Loucy (cell line): ENCODE data around the gene MSI1.

Source experiments
- EZH2phosphoT487 ChIP-seq: fragments of 200-600 bp; IDR thresholded peaks from 2 replicates; pipeline ENCODE4 v1.6.1; 2018; ENCODE audit warnings: antibody characterized with exemption, mild to moderate bottlenecking, moderate library complexity, borderline replicate concordance
- TF ChIP-seq, protein P1 (sequence below): fragments of 200-600 bp; sonication (generic); conservative IDR thresholded peaks from 2 replicates; pipeline ENCODE4 v1.5.1; 2014; ENCODE audit warnings: mild to moderate bottlenecking, antibody characterized with exemption, low read length

GRCh38 chr12:120353556-120354317 is 15.2 kb downstream of the MSI1 start:
- TF ChIP-seq, protein P1, sequence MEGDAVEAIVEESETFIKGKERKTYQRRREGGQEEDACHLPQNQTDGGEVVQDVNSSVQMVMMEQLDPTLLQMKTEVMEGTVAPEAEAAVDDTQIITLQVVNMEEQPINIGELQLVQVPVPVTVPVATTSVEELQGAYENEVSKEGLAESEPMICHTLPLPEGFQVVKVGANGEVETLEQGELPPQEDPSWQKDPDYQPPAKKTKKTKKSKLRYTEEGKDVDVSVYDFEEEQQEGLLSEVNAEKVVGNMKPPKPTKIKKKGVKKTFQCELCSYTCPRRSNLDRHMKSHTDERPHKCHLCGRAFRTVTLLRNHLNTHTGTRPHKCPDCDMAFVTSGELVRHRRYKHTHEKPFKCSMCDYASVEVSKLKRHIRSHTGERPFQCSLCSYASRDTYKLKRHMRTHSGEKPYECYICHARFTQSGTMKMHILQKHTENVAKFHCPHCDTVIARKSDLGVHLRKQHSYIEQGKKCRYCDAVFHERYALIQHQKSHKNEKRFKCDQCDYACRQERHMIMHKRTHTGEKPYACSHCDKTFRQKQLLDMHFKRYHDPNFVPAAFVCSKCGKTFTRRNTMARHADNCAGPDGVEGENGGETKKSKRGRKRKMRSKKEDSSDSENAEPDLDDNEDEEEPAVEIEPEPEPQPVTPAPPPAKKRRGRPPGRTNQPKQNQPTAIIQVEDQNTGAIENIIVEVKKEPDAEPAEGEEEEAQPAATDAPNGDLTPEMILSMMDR: no peak
- no peak for TF ChIP-seq EZH2phosphoT487
